DMS 273 (cell line): ENCODE data around the gene LRWD1.
"Not testable (repeated sequence)": the region's sequence is repeated elsewhere in the genome, so short reads cannot be mapped to it uniquely, and the experiment has no call there.

Experiments
- DNase-seq: peaks from one replicate; lab custom pipeline; 2025; ENCODE audit not compliant: unreplicated experiment; lab: John Stamatoyannopoulos, UW

LRWD1 gene

DNA sequence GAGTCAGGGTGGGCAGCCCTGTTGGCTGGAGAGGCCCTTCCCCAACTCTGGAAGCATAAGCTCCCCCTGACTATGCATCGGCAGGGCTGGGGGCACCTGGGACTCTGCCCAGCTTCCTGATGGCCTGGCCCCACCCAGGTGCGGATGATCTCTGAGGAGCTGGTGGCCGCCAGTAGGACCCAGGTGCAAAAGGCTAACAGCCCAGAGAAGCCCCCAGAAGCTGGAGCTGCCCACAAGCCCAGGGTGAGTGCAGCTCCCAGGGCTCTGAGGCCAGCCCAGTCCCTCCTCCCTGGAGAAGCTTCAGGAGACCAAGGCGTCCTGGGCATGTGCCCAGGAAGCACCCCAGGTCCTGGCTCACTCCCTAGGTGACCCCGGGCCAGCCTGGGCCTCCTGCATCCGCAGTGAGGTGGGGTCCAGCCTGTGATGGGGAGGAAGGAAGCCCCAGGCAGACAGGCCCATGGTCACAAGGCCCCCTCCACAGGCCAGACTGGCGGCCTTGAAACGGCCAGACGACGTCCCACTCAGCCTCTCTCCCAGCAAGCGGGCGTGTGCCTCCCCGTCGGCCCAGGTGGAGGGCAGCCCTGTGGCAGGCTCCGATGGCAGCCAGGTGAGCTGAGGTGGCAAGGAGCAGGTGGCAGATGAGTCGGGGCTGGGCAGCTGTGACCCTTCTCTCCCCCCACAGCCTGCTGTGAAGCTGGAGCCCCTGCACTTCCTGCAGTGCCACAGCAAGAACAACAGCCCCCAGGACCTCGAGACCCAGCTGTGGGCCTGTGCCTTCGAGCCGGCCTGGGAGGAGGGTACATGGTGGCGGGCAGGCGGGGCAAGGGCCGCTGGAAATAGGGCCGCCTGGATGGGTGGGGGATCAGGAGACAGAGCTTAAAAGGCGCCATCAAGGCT is 3.0 kb downstream of the LRWD1 start:
- DNase-seq = no peak

DNA sequence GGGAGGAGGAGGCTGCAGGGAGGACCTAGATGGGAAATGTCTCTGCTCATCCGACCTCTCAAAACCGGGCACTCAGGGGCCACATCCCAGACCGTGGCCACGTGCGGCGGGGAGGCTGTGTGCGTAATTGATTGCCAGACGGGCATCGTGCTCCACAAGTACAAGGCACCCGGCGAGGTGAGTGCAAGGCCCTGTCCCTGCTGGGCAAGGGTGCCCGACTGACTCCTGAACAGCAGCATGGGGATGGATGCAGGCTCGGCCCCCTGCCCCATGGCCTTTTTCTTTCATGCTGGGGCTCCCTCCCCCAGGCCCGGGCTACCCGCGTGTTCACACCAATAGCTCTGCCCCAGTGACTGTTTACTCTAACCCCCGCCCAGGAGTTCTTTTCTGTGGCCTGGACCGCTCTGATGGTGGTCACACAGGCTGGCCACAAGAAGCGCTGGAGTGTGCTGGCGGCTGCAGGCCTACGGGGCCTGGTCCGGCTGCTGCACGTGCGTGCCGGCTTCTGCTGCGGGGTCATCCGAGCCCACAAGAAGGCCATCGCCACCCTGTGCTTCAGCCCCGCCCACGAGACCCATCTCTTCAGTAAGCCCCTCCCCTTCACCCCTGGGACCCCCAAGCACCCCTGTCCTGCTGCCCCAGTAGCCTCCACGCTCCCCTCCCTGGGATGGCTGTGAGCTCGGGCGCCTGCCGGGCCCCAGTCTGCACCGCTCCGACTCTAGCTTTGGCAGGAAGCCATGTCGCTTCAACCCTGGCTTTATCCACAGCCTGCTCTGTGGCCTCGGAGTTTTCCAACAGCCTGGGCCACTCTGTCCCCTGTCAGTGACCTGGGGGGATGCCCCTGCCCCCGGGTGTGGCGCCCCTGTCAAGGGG is 3.9 kb downstream of the LRWD1 start:
- DNase-seq = no peak

DNA sequence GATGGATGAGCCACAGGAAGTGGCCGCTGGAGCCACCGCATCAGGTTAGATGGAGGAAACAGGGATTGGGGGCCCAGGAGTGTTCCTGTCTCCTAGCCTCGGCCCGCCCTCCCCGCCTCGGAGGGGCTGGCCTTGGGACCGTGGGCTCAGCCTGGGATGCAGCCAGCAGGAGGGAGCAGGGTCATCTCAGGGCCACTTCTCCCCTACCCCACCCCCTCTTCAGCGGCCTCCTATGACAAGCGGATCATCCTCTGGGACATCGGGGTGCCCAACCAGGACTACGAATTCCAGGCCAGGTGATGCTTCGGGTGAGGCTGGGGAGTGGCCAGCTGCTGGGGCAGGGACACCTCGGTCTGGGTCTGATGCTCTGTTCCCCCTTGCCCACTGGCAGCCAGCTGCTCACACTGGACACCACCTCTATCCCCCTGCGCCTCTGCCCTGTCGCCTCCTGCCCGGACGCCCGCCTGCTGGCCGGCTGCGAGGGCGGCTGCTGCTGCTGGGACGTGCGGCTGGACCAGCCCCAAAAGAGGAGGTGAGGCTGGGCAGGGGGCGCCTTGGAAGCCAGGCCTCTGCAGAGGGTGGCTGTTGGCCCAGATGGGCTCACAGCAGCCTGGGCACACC is 4.7 kb downstream of the LRWD1 start:
- no peak for DNase-seq

DNA sequence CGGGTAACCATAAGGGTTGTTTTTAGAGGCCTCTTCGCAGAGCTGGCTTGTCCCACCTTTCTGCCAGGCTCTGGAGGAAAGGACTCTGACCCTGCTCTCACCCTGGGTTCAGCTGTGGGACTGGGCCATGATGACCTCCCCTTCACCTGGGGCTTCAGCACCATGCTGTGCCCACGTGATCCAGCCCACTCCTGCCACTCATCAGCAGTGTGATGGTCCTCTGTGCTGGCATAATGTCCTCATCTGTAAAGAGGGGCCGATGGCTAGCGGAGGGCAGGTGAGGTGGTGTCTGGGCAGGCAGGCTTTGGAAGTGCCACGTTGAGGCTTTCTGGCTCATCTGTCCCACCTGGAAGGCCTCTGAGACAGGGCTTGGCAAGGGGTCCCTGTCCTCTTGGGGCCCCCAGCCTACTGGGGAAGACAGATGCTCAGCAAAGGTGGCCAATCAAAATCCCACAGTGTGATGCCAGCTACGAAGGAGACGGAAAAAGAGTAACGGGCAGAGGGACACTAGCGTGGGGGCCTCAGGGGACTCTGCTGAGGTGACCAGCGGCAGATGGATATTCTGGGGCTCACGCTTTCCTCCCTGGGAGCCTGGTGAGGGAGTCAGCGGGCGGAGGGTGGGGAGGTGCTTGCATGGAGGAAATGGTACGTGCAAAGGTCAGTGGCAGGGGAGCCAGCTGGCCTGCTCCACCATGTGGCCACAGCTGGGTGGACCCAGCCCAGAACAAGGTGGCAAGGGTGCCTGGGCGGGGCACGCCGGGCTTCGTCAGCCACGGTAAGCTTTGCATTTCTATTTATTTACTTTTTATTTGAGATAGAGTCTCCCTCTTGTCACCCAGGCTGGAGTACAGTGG is 5.4 kb downstream of the LRWD1 start:
- DNase-seq = no peak

DNA sequence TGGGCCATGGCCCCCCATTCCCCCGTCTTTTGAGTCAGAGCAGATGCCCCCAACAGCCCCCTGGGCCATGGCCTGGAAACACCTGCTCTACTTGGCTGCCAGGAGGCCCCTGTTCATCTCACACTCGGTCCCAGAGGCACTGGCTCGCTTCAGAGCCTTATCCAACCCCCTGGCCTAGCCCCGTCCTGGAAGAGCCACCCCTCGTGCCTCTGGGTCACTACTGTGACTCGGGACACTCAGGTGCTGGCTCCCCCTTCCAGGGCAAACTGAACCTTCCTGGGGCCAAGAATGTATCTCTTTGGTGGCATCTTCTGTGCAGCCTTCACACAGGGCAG is 7.0 kb downstream of the LRWD1 start:
- no peak for DNase-seq

DNA sequence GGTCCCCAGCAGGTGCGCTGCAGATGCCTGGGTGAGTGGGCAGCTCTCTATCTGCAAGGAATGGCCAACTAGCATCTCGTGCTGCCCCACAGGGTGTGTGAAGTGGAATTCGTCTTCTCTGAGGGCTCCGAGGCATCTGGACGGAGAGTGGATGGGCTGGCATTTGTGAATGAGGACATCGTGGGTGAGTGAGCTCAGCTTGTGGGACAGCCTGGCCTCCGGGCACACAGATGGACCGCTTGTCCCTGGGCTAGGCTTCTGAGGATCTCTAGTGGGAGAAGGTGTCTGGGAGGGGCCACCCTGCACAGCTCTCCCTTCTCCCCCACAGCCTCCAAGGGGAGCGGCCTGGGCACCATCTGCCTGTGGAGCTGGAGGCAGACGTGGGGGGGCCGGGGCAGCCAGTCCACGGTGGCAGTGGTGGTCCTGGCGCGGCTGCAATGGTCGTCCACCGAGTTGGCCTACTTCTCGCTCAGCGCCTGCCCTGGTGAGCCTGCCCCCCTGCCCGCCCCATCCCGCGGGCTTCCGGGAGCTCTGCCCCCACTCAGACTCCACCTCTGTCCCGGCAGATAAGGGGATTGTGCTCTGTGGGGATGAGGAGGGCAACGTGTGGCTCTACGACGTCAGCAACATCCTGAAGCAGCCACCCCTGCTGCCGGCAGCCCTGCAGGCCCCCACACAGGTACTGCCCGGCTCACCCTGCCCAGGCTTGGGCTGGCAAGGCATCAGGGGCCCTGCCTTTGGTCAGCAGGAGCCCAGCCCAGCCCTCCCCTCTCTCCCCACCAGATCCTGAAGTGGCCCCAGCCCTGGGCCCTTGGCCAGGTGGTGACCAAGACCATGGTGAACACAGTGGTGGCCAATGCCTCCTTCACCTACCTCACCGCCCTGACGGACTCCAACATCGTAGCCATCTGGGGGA is 7.6 kb downstream of the LRWD1 start:
- DNase-seq = no peak

DNA sequence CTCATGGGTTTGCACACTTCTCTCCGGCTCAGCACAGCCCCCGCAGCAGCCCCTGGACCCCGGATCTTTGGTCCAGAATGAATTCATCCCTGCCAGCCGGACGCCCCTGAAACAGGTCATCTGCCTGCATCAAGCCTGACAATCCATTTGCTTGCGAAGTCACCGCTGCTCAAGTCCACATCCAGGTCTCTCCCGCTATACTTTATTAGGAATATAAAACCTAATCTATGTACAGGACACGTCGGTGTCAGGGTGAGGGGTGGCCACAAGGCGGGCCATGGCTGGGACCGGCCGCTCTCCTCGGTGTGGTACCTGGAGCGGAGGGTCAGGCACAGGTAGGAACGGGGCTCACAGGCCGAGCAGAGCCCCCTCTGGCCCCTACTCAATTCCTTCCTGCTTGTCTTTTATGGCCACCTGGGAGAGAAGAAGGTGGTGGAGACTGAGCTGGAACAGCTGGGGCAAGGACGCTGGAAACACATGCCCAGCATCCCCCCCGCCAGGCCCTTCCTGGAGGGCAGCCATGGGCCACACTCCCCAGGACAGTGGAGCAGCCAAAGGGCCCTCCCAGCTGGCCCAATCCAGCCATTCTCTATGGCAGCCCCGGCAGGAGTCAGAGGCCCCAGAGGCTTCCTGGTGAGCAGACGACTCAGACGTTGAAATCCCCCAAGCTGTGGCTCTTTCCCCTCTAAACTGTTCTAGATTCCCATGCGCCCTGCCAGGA is 8.6 kb downstream of the LRWD1 start:
- no peak for DNase-seq

DNA sequence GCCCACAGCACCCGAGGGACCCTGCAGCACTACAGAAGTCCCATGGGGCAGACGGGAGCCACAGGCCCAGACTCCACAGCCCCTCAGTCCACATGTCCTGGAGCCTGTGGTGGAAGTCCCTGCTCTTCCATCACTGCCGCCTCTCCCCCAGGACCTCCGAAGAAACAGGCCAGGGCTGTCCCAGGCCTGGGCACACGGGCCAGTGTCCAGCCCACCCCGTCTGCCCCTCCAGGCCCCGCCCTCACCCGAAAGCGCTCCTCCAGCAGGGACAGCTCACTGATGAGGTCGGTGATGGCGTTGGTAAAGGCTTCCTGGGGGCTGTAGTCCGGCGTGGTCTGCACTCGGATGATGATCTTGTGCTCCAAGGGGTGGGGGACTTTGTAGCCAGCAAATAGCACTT is 9.3 kb downstream of the LRWD1 start:
- not testable (repeated sequence) for DNase-seq

DNA sequence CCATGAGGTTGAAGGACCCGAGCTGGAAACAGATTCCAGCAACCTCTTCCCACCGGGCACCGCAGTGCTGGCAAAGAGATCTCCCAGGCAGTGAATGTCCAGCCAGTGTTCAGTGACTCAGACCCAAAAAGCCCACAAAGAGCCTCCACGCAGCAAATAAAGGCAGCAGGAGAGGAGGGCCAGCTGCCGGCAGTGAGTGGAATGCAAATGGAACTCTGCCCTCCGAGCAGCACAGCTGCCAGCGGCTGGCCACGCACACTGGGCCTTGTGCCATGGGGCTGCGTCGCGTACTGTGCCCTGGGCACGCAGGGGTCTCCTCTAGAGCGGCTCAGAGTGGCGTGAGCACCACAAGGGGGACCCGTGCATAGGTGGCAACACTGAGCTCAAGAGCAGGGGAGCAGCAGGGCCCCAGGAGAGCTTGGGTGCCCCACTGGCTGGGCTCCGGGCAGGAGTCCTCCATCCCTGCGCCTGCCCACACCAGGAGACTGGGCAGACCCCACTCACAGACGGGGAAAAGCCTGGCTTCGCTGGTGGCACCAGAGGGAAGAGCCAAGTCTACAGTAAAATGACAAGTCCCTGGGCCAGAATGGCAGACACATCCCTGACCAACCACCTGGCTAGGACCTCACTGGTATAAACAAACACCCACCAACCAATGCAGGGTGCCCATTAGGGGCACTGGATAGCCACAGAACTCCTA is 10.1 kb downstream of the LRWD1 start:
- DNase-seq = not testable (repeated sequence)

DNA sequence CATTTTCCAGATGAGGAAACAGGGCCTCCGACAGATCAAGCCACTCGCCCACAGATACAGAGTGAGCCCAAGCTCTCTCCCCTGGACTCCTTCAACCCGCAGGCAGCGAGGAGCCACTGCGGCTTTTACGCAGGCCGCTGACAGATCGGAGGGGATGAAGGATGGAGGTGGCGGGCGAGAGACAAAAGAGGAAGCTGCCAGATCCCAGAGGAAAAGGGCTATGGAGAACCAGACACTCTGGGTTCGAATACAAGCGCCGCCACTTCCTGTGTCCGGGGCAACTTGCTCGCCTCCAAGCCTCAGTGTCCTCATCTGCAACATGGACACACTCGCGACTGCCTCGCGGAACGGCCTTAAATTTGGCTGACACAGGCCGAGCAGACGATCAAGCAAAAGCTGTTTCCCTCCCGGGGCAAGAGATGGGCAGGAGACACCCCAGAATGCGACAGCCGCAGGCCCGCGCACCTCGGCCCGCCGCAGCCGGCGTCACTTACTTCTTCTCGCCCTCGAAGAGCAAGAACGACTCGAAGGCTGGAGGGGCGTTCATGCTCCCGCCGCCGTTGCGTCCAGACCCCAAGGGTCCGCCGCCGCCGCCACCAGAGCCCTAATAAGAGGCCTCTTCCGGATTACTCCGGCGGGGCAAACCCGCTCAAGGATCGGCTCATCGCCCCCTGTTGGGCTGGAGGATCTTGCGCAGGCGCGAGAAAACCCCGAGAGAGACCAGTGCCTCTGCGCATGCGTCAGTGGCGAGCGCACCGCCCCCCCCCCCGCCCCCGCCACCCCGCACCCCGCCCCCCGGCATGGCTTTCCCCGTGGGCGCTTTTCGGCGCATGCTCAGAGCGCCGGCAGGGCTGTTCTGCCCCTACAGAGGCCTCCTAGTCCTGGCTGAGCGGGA is 13.8 kb downstream of the LRWD1 start, which contains the start of gene POLR2J:
POLR2J (minus strand) TSS at position 609 of the 895 bp plus-strand sequence; CDS start at position 547, 62 bp downstream.
- not testable (repeated sequence) for DNase-seq

DNA sequence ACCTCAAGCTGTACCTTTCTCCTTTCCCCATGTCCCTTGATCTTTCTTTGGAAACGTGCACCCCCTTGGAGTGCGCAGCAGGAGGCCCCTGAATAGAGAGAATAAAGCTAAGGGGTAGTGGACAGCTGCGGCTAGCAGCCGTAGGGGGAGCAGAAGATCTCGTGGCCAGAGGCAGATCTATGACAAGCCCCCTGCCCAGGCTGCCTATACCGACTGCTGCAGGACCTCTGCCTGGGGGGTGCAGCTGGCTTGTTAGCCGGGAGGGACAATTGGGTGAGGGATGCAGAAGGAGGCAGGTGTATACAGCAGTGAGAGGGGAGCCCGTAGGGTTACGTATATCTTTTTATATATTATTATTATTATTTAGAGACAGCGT is 14.4 kb downstream of the LRWD1 start:
- not testable (repeated sequence) for DNase-seq

DNA sequence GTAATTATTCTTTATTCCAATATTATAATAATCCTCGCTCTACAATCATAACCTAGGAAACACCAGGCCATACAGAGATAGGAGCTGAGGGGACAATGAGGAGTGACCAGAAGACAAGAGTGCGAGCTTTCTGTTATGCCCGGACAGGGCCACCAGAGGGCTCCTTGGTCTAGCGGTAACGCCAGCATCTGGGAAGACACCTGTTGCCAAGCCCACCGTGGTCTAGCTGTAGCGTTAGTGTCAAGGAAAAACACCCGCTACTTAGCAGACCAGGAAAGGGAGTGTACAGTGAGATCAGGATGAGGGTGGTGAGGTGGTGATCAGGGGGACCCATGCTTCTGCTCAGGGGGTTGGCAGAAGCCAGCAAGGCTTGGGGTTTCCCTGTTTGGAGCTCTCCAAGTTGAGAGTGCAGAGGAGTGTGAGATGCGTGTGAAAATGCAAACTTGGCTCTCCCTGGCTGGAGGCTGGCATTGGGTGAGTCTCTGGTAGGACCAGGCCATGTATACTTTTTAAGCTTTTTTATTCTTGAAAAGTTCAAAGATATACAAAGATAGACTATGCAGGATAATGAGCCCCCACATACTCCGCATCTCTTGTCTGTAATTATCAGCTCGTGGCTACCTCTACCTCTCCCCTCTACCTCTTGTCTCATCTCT is 15.3 kb downstream of the LRWD1 start:
- DNase-seq = not testable (repeated sequence)

DNA sequence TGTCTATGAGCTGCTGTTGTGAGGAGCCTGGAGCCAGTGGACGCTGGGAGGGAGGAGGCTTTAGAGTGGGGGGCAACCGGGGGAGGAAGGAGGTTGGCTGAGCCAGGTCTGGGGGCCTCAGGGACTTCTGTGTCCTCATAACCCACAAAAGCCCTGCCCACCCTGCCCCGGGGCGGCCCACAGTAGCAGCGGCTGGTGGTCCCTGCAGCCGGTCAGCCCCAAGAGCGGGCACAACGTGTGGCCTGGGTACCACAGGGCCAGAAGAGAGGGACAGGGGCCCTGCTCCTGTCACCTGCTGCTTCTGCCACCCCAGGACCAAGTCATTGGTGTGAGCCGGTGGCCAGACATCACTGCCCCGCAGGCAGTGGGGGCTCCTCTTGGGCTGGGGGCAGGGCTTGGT is 17.2 kb downstream of the LRWD1 start:
- not testable (repeated sequence) for DNase-seq

DNA sequence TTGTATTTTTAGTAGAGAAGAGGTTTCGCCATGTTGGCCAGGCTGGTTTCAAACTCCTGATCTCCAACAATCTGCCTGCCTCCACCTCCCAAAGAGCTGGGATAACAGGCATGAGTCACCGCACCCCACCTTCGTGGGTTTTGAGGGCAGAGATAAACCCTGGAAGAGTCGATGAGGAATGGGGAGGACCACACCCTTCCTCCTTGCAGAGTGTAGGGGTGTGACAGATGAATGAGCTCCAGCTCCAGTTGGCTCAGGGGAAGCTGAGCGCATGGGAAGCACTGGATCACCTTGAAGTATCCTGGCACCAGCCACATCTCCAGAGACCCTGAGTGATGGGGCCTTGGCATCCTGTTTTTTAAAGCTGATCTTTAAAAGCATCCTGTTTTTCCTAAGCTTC is 19.5 kb downstream of the LRWD1 start:
- not testable (repeated sequence) for DNase-seq

DNA sequence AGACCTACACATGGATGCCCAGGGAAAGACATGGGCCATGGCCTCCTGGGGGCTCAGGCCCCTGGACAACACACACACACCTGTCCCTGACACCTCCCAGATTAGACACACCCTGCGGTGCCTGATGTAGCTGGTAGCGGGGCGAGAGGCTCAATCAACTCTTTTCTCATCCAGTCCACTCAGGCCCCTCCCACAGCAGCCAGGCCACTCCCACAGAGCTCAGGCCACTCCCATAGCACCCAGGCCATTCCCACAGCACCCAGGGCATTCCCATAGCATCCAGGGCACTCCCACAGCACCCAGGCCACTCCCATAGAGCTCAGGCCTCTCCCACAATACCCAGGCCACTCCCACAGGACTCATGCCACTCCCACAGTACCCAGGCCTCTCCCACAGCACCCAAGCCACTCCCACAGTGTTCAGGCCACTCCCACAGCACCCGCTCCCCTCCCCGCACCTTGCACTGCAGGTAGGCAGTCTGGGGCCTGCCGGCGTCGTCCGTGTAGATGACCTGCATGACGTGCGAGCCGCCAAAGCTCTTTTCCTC is 25.8 kb downstream of the LRWD1 start:
- not testable (repeated sequence) for DNase-seq

DNA sequence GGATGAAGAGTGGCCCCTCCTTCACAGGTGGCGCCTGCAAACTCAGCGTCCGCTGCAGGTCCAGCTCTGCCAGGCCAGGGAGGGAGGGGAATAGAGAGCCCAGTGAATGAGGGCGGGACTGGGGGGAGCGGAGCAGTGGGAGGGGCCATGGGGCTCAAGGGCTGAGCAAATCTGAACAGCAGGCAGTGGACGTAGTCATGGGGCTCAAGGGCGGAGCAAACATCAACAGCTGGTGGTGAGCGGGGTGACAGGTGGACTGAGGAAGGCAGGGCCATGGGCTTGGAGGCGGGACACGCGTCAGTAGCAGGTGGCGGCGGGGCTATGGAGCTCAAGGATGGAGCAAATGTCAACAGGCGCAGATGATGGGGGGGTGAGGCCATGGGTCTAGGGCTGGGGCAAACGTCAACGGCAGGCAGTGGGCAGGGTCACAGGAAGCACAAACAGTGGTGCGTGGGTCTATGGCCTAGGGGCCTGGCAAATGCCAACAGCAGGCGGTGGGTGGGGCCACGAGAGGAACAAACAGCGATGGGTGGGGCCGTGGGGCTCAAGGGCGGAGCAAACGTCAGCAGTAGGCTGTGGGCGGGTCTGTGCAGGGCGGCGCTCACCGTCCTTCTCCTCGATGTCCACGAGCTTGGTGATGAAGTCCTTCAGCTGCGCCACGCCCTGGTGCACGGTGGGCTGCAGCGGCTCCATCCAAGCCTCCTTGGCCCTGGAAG is 28.6 kb downstream of the LRWD1 start:
- not testable (repeated sequence) for DNase-seq
